Astrocyte of the spinal cord (primary cell): ENCODE data around the gene RNF41.

Source experiments
- DNase-seq: peaks from one replicate; pipeline ENCODE4 v3.0.0; 2011; ENCODE audit warnings: low read depth, low spot score
- H3K4me3 ChIP-seq: 2 replicates; pipeline ENCODE4 v1.5.1; 2011; ENCODE audit warnings: low read depth, mild to moderate bottlenecking, low read length, moderate library complexity
- in situ Hi-C: cut with HindIII; loops from 2 replicates; pipeline ENCODE4 v1.10.0; 2017; ENCODE audit warnings: low sequenced_read_pairs
- TF ChIP-seq, protein P1 (sequence below): IDR thresholded peaks from 2 replicates; pipeline ENCODE4 v1.5.1; 2012; ENCODE audit warnings: low read depth, mild to moderate bottlenecking, low read length, inconsistent platforms

Gene RNF41

DNA sequence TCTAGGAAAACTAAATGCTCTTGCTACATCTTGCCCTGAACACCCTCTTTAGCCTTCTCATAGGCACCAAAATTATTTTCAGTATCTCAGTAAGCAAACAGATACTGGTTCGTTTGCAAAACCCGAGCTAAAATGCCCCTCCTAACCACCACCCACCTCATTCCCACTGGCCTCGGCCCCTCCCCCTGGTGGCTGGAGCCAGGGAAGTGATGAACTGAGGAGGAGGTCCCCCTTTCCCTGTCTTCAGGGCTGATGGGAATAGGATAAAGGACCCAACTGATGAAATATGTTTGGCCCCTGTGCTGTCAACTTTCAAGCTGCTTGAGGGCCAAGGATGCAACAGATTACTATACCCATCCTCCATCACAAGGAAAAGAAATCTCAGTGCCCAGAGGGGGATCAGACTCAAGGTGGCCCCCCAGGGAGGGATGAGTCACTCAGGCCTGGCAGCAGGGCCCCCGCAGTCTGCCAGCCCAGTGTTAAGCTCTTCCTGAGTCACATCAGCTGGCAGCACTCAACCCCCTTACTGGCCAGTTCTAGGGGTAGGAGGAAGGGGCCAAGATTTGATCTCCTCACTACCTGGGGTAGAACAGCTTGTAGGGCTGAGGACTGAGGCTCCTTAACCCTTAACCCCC lies 34.7 kb upstream of the RNF41 start:
- in situ Hi-C loops, result no loop called here
- peak; percentile 46 for DNase-seq
- TF ChIP-seq, protein P1, sequence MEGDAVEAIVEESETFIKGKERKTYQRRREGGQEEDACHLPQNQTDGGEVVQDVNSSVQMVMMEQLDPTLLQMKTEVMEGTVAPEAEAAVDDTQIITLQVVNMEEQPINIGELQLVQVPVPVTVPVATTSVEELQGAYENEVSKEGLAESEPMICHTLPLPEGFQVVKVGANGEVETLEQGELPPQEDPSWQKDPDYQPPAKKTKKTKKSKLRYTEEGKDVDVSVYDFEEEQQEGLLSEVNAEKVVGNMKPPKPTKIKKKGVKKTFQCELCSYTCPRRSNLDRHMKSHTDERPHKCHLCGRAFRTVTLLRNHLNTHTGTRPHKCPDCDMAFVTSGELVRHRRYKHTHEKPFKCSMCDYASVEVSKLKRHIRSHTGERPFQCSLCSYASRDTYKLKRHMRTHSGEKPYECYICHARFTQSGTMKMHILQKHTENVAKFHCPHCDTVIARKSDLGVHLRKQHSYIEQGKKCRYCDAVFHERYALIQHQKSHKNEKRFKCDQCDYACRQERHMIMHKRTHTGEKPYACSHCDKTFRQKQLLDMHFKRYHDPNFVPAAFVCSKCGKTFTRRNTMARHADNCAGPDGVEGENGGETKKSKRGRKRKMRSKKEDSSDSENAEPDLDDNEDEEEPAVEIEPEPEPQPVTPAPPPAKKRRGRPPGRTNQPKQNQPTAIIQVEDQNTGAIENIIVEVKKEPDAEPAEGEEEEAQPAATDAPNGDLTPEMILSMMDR, result no peak
- H3K4me3 ChIP-seq, result peak overlapping the region; percentile 88

DNA sequence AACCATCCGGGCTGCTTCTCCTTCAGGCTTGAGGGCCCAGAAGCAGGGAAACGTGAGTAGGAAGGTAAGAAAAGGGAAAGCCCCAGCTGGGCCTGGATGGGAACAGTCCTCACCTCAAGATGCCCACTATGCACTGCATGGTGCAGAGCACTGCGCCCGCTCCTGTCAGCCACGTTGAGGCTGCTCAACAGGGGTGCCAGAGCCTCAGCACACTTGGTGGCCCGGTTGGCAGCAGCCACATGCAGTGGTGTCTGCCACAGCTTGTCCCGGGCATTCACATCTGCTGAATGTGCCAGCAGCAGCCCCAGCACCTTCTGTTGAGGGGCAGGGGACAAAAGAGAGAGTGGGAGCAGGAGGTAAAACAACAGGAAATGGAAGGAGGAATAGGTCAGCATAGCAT lies 33.9 kb upstream of the RNF41 start:
- in situ Hi-C loops, result no loop called here

GRCh38 chr12:56253091-56253490 lies 31.4 kb upstream of the RNF41 start:
- no peak for DNase-seq
- H3K4me3 ChIP-seq, result no peak overlapping the region
- in situ Hi-C loops, result no loop called here
- TF ChIP-seq, protein P1, result no peak

More for the DNA sequence above, 33.9 kb upstream of the RNF41 start:
- no peak overlapping the region for H3K4me3 ChIP-seq
- DNase-seq, result no peak
- TF ChIP-seq, protein P1, result no peak

GRCh38 chr12:56252649-56253048 lies 30.9 kb upstream of the RNF41 start:
- in situ Hi-C loops, result no loop called here
- no peak for DNase-seq
- no peak overlapping the region for H3K4me3 ChIP-seq
- TF ChIP-seq, protein P1, result no peak

DNA sequence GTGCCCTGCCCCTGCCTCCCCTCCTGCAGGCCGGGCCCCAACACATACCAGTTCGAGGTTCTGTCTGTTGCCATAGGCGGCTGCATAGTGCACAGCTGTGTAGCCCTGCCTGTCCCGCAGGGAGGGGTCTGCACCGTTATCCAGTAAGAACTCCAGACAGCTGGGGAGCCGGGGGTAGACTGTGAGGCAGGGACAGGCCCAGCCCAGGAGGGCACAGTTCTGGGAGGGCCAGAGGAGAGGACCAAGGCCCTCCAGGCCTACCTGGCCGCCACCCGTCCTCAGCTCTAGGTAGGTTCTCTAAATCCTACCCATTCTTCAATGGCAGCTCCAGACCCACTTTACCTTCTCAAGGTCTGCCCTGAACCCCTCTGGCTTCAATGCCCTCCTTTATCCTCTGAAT lies 27.0 kb upstream of the RNF41 start:
- in situ Hi-C loops, result no loop called here
- no peak for DNase-seq
- no peak overlapping the region for H3K4me3 ChIP-seq
- TF ChIP-seq, protein P1, result no peak

DNA sequence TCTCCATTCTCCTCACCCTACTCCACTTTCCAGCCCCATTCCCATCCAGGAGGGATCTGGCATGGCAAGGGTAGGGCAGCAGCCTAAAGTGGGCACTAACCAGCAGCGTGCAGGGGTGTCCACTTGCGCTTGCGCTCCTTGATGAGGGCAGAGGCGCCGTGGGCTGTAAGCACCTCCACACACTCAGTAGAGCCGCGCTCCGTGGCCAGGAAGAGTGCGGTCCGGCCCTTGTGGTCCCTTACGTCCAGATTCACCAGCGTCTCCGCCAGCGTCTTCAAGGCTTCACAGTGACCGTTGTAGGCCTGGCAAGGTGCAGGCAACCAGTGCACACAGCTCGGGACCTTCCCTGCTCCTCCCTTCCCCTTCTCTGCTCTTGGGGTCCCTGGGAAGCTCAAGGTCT lies 26.2 kb upstream of the RNF41 start:
- TF ChIP-seq, protein P1, result no peak
- no peak overlapping the region for H3K4me3 ChIP-seq
- in situ Hi-C loops, result no loop called here
- no peak for DNase-seq
